H1 (cell line): ENCODE data around the gene PEX26. TPM values are rescaled to one million over a fixed set of nuclear protein-coding genes. Genes with fewer than 3 reads are reported as not detected.

Experiments
- CTCF ChIA-PET: fragments of 300-600 bp; sonication (Branson Sonifier 250); formaldehyde crosslinking; loops from one replicate; lab custom pipeline; 2021; ENCODE audit not compliant: partially characterized antibody; lab: Charles Lee
- POLR2A ChIA-PET: fragments of 300-600 bp; sonication (Branson Sonifier 250); formaldehyde crosslinking; loops from one replicate; lab custom pipeline; 2021; ENCODE audit warnings: inconsistent platforms; ENCODE audit not compliant: partially characterized antibody; lab: Charles Lee
- DNase-seq, 2 experiments: peaks; one replicate each; pipeline versions ENCODE4 v3.0.0 to v3.0.0-alpha.2; 2010 to 2022; ENCODE audit warnings: low spot score in 2 of 2, low read depth in 1 of 2, mixed read lengths in 1 of 2
- FAIRE-seq: peaks from 2 replicates; lab custom pipeline; 2011; peaks lifted over from hg19 to GRCh38; lab: Jason Lieb, UNC
- H2AFZ ChIP-seq: 2 replicates; pipeline ENCODE4 v1.8.1; 2012; ENCODE audit warnings: low read length, inconsistent platforms
- H2AK5ac ChIP-seq: 2 replicates; pipeline ENCODE4 v1.6.1; 2013; ENCODE audit warnings: low read depth, low read length
- H2BK120ac ChIP-seq: replicated peaks from 2 replicates; pipeline ENCODE3; 2013; ENCODE audit warnings: low read depth, low read length, inconsistent platforms
- H2BK12ac ChIP-seq: 2 replicates; pipeline ENCODE4 v1.6.1; 2013; ENCODE audit warnings: low read depth, low read length
- H2BK15ac ChIP-seq: 2 replicates; pipeline ENCODE4 v1.6.1; 2013; ENCODE audit warnings: low read length
- H2BK20ac ChIP-seq: 2 replicates; pipeline ENCODE4 v1.6.1; 2013; ENCODE audit warnings: low read length
- H2BK5ac ChIP-seq: 2 replicates; pipeline ENCODE4 v1.6.1; 2013; ENCODE audit warnings: low read depth, low read length
- H3K14ac ChIP-seq: 2 replicates; pipeline ENCODE4 v1.6.1; 2013; ENCODE audit warnings: inconsistent platforms; ENCODE audit not compliant: insufficient read length
- H3K18ac ChIP-seq: 2 replicates; pipeline ENCODE4 v1.6.1; 2013; ENCODE audit warnings: low read length; ENCODE audit errors: extremely low read depth
- H3K23ac ChIP-seq: 2 replicates; pipeline ENCODE4 v1.6.1; 2013; ENCODE audit warnings: inconsistent platforms; ENCODE audit not compliant: insufficient read length
- H3K23me2 ChIP-seq: 2 replicates; pipeline ENCODE4 v1.6.1; 2013; ENCODE audit warnings: low read depth, low read length
- H3K27ac ChIP-seq: 2 replicates; pipeline ENCODE4 v1.6.1; 2011; ENCODE audit warnings: low read depth, low read length, inconsistent platforms
- H3K27me3 ChIP-seq, 4 experiments: replicated peaks in 1 of 4; 1 replicate in 1 of 4; 2 replicates in 3 of 4; pipeline versions ENCODE4 v1.6.1 to v1.8.1; 2011 to 2013; ENCODE audit warnings: low read length in 3 of 4, mild to moderate bottlenecking in 3 of 4, inconsistent platforms in 2 of 4, mixed read lengths in 2 of 4, moderate library complexity in 1 of 4; ENCODE audit not compliant: control insufficient read depth in 3 of 4, insufficient read depth in 3 of 4; ENCODE audit errors: extremely low read depth in 1 of 4
- H3K36me3 ChIP-seq, 4 experiments: 2 replicates each; pipeline versions ENCODE4 v1.6.1 to v1.8.1; 2011 to 2013; ENCODE audit warnings: mild to moderate bottlenecking in 4 of 4, low read length in 3 of 4, moderate library complexity in 2 of 4, control low read depth in 1 of 4, inconsistent platforms in 1 of 4; ENCODE audit not compliant: insufficient read depth in 4 of 4, control insufficient read depth in 2 of 4
- H3K4ac ChIP-seq: replicated peaks from 2 replicates; pipeline ENCODE3; 2013; ENCODE audit warnings: low read length, low read depth, mixed read lengths, inconsistent platforms; ENCODE audit not compliant: insufficient read length
- H3K4me1 ChIP-seq, 4 experiments: replicated peaks in 1 of 4; 1 replicate in 1 of 4; 2 replicates in 3 of 4; pipeline versions ENCODE4 v1.6.1 to v1.8.1; 2011 to 2013; ENCODE audit warnings: low read length in 3 of 4, inconsistent platforms in 2 of 4, mixed read lengths in 1 of 4; ENCODE audit not compliant: insufficient read depth in 4 of 4, control insufficient read depth in 3 of 4
- H3K4me2 ChIP-seq, 2 experiments: 2 replicates each; pipeline versions ENCODE4 v1.6.1 to v1.8.1; 2011 to 2013; ENCODE audit warnings: low read depth in 2 of 2, low read length in 2 of 2, control low read depth in 1 of 2, inconsistent platforms in 1 of 2, mild to moderate bottlenecking in 1 of 2; ENCODE audit not compliant: insufficient read depth in 1 of 2
- H3K4me3 ChIP-seq, 4 experiments: fragments of 200-600, 300-600 bp in 1 of 4; sonication (generic), shearing (Covaris generic), sonication (Bioruptor Twin) in 1 of 4; 2 replicates each; pipeline versions ENCODE4 v1.5.1 to v1.8.1; 2011 to 2016; ENCODE audit warnings: low read length in 4 of 4, low read depth in 3 of 4, control low read depth in 2 of 4, inconsistent platforms in 2 of 4, mild to moderate bottlenecking in 2 of 4, mixed read lengths in 1 of 4, moderate library complexity in 1 of 4; ENCODE audit not compliant: insufficient read depth in 2 of 4; ENCODE audit errors: extremely low read depth in 1 of 4
- H3K56ac ChIP-seq: replicated peaks from 2 replicates; pipeline ENCODE3; 2013; ENCODE audit warnings: low read depth, mild to moderate bottlenecking, mixed read lengths, low read length, inconsistent platforms; ENCODE audit not compliant: insufficient read length
- H3K79me1 ChIP-seq: 2 replicates; pipeline ENCODE4 v1.6.1; 2013; ENCODE audit warnings: low read depth, low read length, control low read depth
- H3K79me2 ChIP-seq, 2 experiments: 2 replicates each; pipeline versions ENCODE4 v1.6.1 to v1.8.1; 2012 to 2013; ENCODE audit warnings: low read length in 2 of 2, mild to moderate bottlenecking in 2 of 2, inconsistent platforms in 1 of 2; ENCODE audit not compliant: insufficient read depth in 2 of 2, control insufficient read depth in 1 of 2
- H3K9ac ChIP-seq, 4 experiments: replicated peaks in 1 of 4; 1 replicate in 1 of 4; 2 replicates in 3 of 4; pipeline versions ENCODE4 v1.6.1 to v1.8.1; 2011 to 2013; ENCODE audit warnings: low read depth in 3 of 4, low read length in 3 of 4, control low read depth in 2 of 4, mild to moderate bottlenecking in 2 of 4, moderate library complexity in 2 of 4, inconsistent platforms in 1 of 4; ENCODE audit errors: extremely low read depth in 1 of 4
- H3K9me3 ChIP-seq, 2 experiments: 2 replicates each; pipeline versions ENCODE4 v1.6.1 to v1.8.1; 2012 to 2013; ENCODE audit warnings: mild to moderate bottlenecking in 2 of 2, moderate library complexity in 2 of 2, control low read depth in 1 of 2, inconsistent platforms in 1 of 2, low read depth in 1 of 2, low read length in 1 of 2, mixed read lengths in 1 of 2; ENCODE audit not compliant: insufficient read depth in 2 of 2
- H4K20me1 ChIP-seq, 2 experiments: replicated peaks in 1 of 2; 2 replicates each; pipeline versions ENCODE3 to v1.8.1; 2011 to 2013; ENCODE audit warnings: inconsistent platforms in 2 of 2, low read length in 2 of 2, mild to moderate bottlenecking in 1 of 2; ENCODE audit not compliant: insufficient read depth in 2 of 2, control insufficient read depth in 1 of 2
- H4K5ac ChIP-seq: 2 replicates; pipeline ENCODE4 v1.6.1; 2013; ENCODE audit warnings: low read length, low read depth, mixed read lengths, inconsistent platforms; ENCODE audit not compliant: insufficient read length
- H4K8ac ChIP-seq: 2 replicates; pipeline ENCODE4 v1.8.0; 2013; ENCODE audit warnings: mild to moderate bottlenecking, moderate library complexity, low read length, inconsistent platforms; ENCODE audit not compliant: insufficient read depth; ENCODE audit errors: extremely low read depth
- H4K91ac ChIP-seq: replicated peaks from 2 replicates; pipeline ENCODE3; 2013; ENCODE audit warnings: low read length, mixed read lengths, inconsistent platforms; ENCODE audit not compliant: insufficient read length
- HDAC2 ChIP-seq, 2 experiments: fragments of 300-600 bp in 1 of 2; sonication (generic) in 1 of 2; IDR thresholded peaks; 2 replicates each; pipeline ENCODE4 v1.6.1; 2011 to 2012; ENCODE audit warnings: low read depth in 2 of 2, low read length in 2 of 2, mild to moderate bottlenecking in 2 of 2, moderate library complexity in 2 of 2, borderline replicate concordance in 1 of 2, inconsistent platforms in 1 of 2
- NANOG ChIP-seq: IDR thresholded peaks from 2 replicates; pipeline ENCODE4 v1.6.1; 2011; ENCODE audit warnings: low read length, low read depth, mild to moderate bottlenecking, inconsistent platforms; ENCODE audit not compliant: insufficient read depth, poor library complexity, severe bottlenecking
- RNF2 ChIP-seq: fragments of 200-900, 300-1000 bp; sonication (generic); IDR thresholded peaks from 2 replicates; pipeline ENCODE4 v1.7.1; 2016; ENCODE audit warnings: borderline replicate concordance, low read depth, mild to moderate bottlenecking, antibody characterized with exemption, low read length; ENCODE audit not compliant: poor library complexity, severe bottlenecking; ENCODE audit errors: missing control alignments
- SUZ12 ChIP-seq: fragments of 200-600 bp; sonication (generic); IDR thresholded peaks from 2 replicates; pipeline ENCODE4 v1.6.1; 2012; ENCODE audit warnings: mild to moderate bottlenecking, inconsistent platforms, low read length, moderate library complexity, mixed read lengths
- TCF12 ChIP-seq: IDR thresholded peaks from 2 replicates; pipeline ENCODE4 v1.6.1; 2011; ENCODE audit warnings: low read depth, mild to moderate bottlenecking, low read length
- WGBS, 2 experiments: shearing (Covaris generic) in 1 of 2; methylation state at CpG; one replicate each; pipeline versions ENCODE4 v1.1.6 to v1.1.7; 2013 to 2015; ENCODE audit warnings: low lambda C conversion rate in 2 of 2, mixed read lengths in 2 of 2, inconsistent platforms in 1 of 2, low coverage in 1 of 2, missing lambda C conversion rate in 1 of 2; ENCODE audit not compliant: insufficient replicate concordance in 2 of 2, insufficient coverage in 1 of 2, insufficient read length in 1 of 2; ENCODE audit errors: extremely low coverage in 1 of 2, missing lambda C conversion rate in 1 of 2; 5-methylcytosine and 5-hydroxymethylcytosine counted together
- polyA plus RNA-seq, 7 experiments: library from polyadenylated mRNA; depleted of rRNA in 3 of 7; stranded (reverse) in 5 of 7; unstranded in 2 of 7; fragments of >200 nt in 5 of 7; fragments of 200-250 nt in 2 of 7; gene quantifications; 1 replicate in 5 of 7; 2 replicates in 1 of 7; 4 replicates in 1 of 7; pipeline versions ENCODE4 v1.2.1 to v1.2.3, GENCODE V29; 2011 to 2013; ENCODE audit warnings: missing spikeins in 2 of 7, mixed read lengths in 2 of 7
- total RNA-seq: library from RNA; stranded (reverse); fragmentation: NEBNext Ultra II Directional; extraction: Animal tissue kit (Norgen Biotek cat#: 25700); gene quantifications from 2 replicates; pipeline ENCODE4 v1.2.1, GENCODE V29; 2021
- TF ChIP-seq, protein P1 (sequence below): IDR thresholded peaks from 2 replicates; pipeline ENCODE4 v1.6.1; 2012; ENCODE audit warnings: inconsistent platforms
- TF ChIP-seq, protein P2 (sequence below): IDR thresholded peaks from 2 replicates; pipeline ENCODE4 v1.6.1; 2012; ENCODE audit warnings: low read length, inconsistent platforms
- TF ChIP-seq, protein P3 (sequence below): IDR thresholded peaks from 2 replicates; pipeline ENCODE4 v1.6.1; 2012; ENCODE audit warnings: inconsistent platforms

PEX26 gene
- total and polyA plus RNA-seq, 2 of the 8 experiments (the other 6 are each of a cell fraction or from before 2014, with no cell fraction given) = 33.1 to 49.0 TPM

DNA sequence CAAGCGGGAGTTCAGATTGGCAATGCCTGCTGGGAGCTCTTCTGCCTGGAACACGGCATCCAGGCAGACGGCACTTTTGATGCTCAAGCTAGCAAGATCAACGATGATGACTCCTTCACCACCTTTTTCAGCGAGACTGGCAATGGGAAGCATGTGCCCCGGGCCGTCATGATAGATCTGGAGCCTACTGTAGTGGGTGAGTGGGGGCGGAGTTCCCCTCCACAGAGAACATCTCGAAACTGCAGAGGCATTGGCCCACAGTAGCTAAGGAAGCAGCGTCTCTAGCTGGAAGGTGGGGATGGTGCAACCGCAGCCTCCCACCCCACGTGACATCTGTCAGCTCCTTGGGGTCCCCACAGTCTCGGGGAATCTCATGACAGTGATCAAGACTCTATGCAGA is 43.7 kb downstream of the PEX26 start:
- CTCF ChIA-PET = interaction anchor here (0.6 to 2.1 kb wide), 6 partner anchors 12 to 986 kb away, joined by 3 to 7 read pairs (median 3); no protein-coding TSS in a partner anchor

More for the DNA sequence above, 43.7 kb downstream of the PEX26 start:
- no peak for TF ChIP-seq RNF2
- TF ChIP-seq, protein P1, sequence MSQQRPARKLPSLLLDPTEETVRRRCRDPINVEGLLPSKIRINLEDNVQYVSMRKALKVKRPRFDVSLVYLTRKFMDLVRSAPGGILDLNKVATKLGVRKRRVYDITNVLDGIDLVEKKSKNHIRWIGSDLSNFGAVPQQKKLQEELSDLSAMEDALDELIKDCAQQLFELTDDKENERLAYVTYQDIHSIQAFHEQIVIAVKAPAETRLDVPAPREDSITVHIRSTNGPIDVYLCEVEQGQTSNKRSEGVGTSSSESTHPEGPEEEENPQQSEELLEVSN = 0 out of 2 replicates have a peak, but pooled peaks have one; percentile 38
- TF ChIP-seq, protein P2, sequence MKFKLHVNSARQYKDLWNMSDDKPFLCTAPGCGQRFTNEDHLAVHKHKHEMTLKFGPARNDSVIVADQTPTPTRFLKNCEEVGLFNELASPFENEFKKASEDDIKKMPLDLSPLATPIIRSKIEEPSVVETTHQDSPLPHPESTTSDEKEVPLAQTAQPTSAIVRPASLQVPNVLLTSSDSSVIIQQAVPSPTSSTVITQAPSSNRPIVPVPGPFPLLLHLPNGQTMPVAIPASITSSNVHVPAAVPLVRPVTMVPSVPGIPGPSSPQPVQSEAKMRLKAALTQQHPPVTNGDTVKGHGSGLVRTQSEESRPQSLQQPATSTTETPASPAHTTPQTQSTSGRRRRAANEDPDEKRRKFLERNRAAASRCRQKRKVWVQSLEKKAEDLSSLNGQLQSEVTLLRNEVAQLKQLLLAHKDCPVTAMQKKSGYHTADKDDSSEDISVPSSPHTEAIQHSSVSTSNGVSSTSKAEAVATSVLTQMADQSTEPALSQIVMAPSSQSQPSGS = no peak
- no peak for TF ChIP-seq SUZ12
- TF ChIP-seq TCF12 = no peak
- TF ChIP-seq, protein P3, sequence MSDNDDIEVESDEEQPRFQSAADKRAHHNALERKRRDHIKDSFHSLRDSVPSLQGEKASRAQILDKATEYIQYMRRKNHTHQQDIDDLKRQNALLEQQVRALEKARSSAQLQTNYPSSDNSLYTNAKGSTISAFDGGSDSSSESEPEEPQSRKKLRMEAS = no peak
- no peak for TF ChIP-seq HDAC2 (IDR thresholded peaks at IDR 0.05; ENCODE audit: borderline replicate concordance in 1 of 2, low read depth in 2 of 2, low read length in 2 of 2)
- TF ChIP-seq NANOG = no peak
- TF ChIP-seq, all 59 proteins: peak for 1
- Histone ChIP-seq H4K8ac (no peak overlapping the region), H3K79me2 (no peaks in the 10 kb centered on the region), H2BK5ac (no peak overlapping the region), H2BK120ac (no peak overlapping the region), H3K4me1 (peaks cover 0 to 5% (median 2%) of the 10 kb centered on the region in 4 experiments; a peak in 2 of 7 replicates), H4K5ac (no peak overlapping the region), H3K9me3 (no peaks in the 10 kb centered on the region), H3K18ac (no peak overlapping the region), H3K14ac (no peak overlapping the region), H3K23ac (no peak overlapping the region), H4K20me1 (peaks cover 1 to 2% of the 10 kb centered on the region in 2 experiments), H2BK20ac (no peak overlapping the region), H3K23me2 (no peaks in the 10 kb centered on the region), H4K91ac (no peak overlapping the region), H3K4ac (no peak overlapping the region), H3K36me3 (no peaks in the 10 kb centered on the region), H3K4me2 (no peak overlapping the region), H3K27me3 (no peaks in the 10 kb centered on the region), H2BK12ac (0 out of 2 replicates have a peak overlapping the region, but pooled peaks have one; percentile 43), H3K27ac (no peak overlapping the region), H2AK5ac (no peak overlapping the region), H2BK15ac (no peak overlapping the region), H2AFZ (no peak overlapping the region), H3K9ac (no peak overlapping the region), H3K56ac (no peak overlapping the region), H3K4me3 (no peak overlapping the region), H3K79me1 (no peaks in the 10 kb centered on the region)
- FAIRE-seq (no peak), DNase-seq (no peak)
- 86% methylated on average over 13 of the region's 13 CpGs; no CpG with 5 or more reads in 1 of the 2 experiments for WGBS, 2 experiments
- POLR2A ChIA-PET = interaction anchor here (0.5 kb wide), 1 partner anchor 18 kb away, joined by 3 read pairs; no protein-coding TSS in a partner anchor
